HG03025 (cell line): ENCODE results near the gene ANKRD1.

Experiments used
- ATAC-seq: cut with Tn5 transposase; IDR thresholded peaks from one replicate; pipeline ENCODE4 v1.9.1; 2021; ENCODE audit warnings: mild to moderate bottlenecking, moderate library complexity; ENCODE audit not compliant: unreplicated experiment, low FRiP score

The ANKRD1 gene

DNA sequence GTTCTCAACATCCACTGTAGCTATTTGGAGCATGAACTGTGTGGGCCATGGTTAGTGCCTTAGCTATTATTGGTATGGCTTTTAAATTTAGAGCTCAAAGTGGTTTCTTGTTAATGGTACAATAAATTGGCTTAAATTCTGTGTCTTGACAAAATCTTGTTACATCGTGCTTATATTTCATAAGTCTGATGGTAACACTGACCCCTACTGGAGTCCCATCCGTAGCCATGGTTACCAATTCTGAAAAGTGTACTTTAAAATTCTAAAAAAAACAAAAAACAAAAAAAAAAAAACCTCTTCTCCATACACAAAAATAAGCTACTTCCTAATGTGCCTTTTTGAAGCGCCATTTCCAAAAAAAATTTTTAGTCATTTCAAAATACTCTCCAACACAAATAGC is 55.5 kb downstream of the ANKRD1 start:
- ATAC-seq = no peak

DNA sequence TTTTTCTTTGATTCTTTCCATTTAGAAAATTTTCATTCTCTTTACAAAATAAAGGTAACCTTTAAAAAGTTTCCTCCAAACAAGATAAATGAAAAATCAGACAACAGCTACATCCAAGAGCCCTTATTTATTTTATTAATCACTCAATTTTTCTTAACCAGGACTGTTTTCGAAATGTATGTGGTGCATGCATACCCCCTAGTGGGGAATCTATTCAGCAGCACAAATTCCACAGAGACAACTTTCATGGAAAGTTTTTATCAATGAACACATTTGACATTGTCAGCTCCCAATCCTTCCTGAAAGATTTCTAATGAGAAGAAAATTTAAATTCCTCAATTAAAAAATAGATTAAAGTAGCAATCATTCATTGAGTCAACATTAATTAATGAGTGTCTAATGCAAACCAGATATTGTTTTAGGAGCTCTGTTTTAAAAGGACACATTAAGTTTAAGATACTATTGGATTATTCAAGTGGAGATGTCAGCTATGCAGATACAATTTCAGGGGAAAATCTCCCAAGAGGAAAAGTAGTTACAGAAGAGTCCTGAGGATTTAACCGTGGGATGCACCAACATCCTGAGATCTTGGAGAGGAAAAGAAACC is 57.9 kb downstream of the ANKRD1 start:
- ATAC-seq = no peak
